HUDEP-2 (cell line): ENCODE measurements around the gene RHOT2.

Experiments used
- DNase-seq, 76 experiments: peaks; one replicate each; lab custom pipeline; 2025; ENCODE audit not compliant: unreplicated experiment in 76 of 76; lab: John Stamatoyannopoulos, UW

Gene RHOT2

GRCh38 chr16:646679-647172 is 21.2 kb upstream of the RHOT2 start:
- no peak for DNase-seq

- no peak for DNase-seq
Measured at GRCh38 chr16:647173-647902, 20.6 kb upstream of the RHOT2 start.

- peak in 60 of 76 experiments; percentile 8 to 76 (median 52) for DNase-seq
Measured at GRCh38 chr16:648071-648780, 19.7 kb upstream of the RHOT2 start.

GRCh38 chr16:648781-649589 is 18.9 kb upstream of the RHOT2 start, which contains the start of gene WDR90:
Gene WDR90 (plus strand): TSS chr16:649365. CDS start chr16:649417, 52 bp downstream.
- DNase-seq, result peak in 74 of 76 experiments; percentile 30 to 94 (median 88)

GRCh38 chr16:649631-650030 is 18.3 kb upstream of the RHOT2 start:
- peak in 2 of 76 experiments; percentile 16 to 31 for DNase-seq

GRCh38 chr16:651844-652243 is 16.1 kb upstream of the RHOT2 start:
- no peak for DNase-seq

- no peak for DNase-seq
Measured at GRCh38 chr16:652454-653305, 15.3 kb upstream of the RHOT2 start.

- no peak for DNase-seq
Measured at GRCh38 chr16:654034-654433, 13.9 kb upstream of the RHOT2 start.

GRCh38 chr16:657487-657886 is 10.4 kb upstream of the RHOT2 start:
- no peak for DNase-seq

GRCh38 chr16:658679-659571 is 9.0 kb upstream of the RHOT2 start:
- no peak for DNase-seq

GRCh38 chr16:659618-660017 is 8.3 kb upstream of the RHOT2 start:
- DNase-seq, result no peak

- DNase-seq, result no peak
Measured at GRCh38 chr16:660132-660458, 7.8 kb upstream of the RHOT2 start.

- peak in 72 of 76 experiments; percentile 43 to 92 (median 85) for DNase-seq
Measured at GRCh38 chr16:660459-661183, 7.3 kb upstream of the RHOT2 start.

- no peak for DNase-seq
Measured at GRCh38 chr16:661184-661821, 6.6 kb upstream of the RHOT2 start.

- DNase-seq, result no peak
Measured at GRCh38 chr16:662095-662494, 5.8 kb upstream of the RHOT2 start.

GRCh38 chr16:662597-662996 is 5.3 kb upstream of the RHOT2 start:
- no peak for DNase-seq

- no peak for DNase-seq
Measured at GRCh38 chr16:666572-666971, 1.4 kb upstream of the RHOT2 start.

- DNase-seq, result no peak
Measured at GRCh38 chr16:667113-667779, 686 bp upstream of the RHOT2 start.
